ENCODE data around the gene PTCRA. TPM values are rescaled to one million over a fixed set of nuclear protein-coding genes. Genes with fewer than 3 reads are reported as not detected.
A peak's percentile ranks its signal among the peaks of the same experiment; 100 is the strongest.
"Not testable (repeated sequence)": the region's sequence is repeated elsewhere in the genome, so short reads cannot be mapped to it uniquely, and the experiment has no call there.

The PTCRA gene
- not detected in 2 replicates for total RNA-seq
- not detected for polyA plus RNA-seq (2012)

- no peak for DNase-seq (ENCODE audit: low read depth)
Measured at GRCh38 chr6:42915732-42916131, at the start of gene PTCRA. PTCRA (plus strand) TSS chr6:42916053; CDS start chr6:42916070, 17 bp downstream.

DNA sequence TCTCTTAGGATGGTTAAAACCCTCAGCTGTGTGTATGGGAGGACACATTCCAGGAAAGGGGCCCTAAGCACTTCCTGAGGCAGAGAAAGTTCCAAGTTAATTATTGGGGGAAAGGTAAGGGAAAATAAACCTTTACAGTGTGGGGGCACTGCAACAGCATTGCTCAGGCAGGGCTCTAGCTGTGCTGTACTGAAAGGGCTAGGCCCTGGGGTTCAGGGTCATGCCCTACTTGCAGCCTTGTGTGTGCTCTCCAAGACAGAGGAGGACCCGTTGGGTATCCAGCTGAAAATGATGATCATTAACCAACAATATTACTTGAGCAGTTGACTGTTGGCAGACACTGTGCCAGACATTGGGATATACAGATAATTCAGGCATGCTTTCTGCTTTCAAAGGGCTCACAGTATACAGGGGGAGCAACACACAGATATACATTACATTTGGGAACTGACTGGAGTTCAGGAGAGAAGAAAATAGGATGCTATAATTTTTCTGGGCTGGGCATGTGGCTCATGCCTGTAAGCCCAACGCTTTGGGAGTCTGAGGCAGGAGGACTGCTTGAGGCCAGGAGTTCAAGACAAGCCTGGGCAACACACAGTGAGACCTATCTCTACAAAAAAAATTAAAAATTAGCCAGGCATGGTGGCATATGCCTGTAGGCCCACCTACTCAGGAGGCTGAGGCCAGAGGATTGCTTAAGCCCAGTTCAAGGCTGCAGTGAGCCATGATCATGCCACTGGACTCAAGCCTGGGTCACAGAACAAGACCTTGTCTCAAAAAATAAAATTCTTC is 45.5 kb upstream of the PTCRA start:
- DNase-seq (ENCODE audit: low read depth): no peak

DNA sequence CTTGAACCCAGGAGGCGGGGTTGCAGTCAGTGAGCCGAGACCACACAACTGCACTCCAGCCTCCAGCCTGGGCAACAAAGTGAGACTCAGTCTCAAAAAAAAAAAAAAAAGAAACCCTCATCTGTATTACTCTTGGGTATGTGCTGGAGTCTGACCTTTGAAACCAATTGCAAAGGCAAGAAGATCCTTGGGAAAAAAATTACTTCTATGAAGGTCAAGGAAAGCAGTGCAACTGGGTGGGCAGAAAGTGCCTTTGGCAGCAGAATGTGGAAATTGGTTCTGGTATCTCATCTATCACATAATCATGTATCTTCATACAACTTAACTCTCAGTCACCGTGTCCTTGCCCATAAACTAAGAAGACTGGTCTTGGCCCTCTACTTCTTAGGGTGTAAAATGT is 44.1 kb upstream of the PTCRA start:
- DNase-seq (ENCODE audit: low read depth): no peak

DNA sequence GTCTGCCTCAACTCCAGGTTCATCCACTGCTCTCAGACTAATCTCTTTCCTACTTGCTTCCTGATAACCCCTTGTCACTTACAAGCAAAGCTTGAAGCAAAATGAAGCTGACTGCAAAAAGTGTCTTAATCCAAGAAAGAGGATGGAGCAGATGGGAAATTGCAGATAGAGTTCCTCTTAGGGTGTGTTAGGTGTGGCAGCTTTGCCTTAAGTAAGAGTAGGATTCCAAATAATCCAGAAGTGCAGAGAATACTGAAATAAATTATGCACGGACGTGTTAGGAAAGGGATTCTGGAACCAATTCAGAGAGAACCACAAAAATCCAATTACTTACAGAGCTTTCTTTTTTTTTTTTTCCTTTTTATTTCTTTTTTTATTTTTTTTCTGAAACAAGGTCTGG is 42.5 kb upstream of the PTCRA start:
- no peak for DNase-seq (ENCODE audit: low read depth)

DNA sequence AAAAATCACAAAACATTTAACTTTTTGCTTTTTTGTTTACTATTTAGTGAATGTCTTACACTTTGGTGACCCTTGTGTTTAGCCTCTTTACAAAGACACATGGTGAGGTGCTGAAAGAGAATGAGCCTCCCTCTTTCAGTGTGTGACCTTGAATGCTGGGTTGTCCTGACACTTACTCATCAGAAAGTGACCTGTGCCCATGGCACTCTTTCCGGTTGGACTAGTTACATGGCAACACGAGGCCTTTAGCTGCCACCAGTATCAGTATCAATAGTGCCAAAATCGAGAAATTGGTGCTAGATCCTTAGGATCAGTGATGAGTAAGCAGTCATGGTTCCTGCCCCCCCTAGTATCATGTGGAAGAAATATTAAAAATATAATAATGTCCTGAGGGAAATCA is 38.2 kb upstream of the PTCRA start:
- DNase-seq (ENCODE audit: low read depth): no peak

GRCh38 chr6:42879372-42880239 is 36.2 kb upstream of the PTCRA start, which contains the start of gene RPL7L1:
RPL7L1 (plus strand) TSS chr6:42879616; CDS start chr6:42879911, 295 bp downstream.
- peak; percentile 94 for DNase-seq (ENCODE audit: low read depth)

GRCh38 chr6:42880240-42880817 is 35.5 kb upstream of the PTCRA start:
- DNase-seq (ENCODE audit: low read depth): not testable (repeated sequence)

DNA sequence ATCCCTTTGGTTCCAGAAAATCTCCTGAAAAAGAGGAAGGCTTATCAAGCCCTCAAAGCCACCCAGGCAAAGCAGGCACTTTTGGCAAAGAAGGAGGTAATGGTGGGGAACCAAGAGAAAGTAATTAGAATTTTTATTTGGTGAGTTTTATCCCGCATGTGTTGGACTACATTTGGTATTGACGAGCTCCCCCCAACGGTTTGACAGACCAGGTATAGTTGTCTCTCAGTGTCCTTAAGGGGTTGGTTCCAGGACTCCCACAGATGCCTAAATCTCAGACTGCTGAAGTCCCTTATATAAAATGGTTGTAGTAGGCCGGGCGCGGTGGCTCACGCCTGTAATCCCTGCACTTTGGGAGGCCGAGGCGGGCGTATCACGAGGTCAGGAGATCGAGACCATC is 35.0 kb upstream of the PTCRA start:
- not testable (repeated sequence) for DNase-seq (ENCODE audit: low read depth)

DNA sequence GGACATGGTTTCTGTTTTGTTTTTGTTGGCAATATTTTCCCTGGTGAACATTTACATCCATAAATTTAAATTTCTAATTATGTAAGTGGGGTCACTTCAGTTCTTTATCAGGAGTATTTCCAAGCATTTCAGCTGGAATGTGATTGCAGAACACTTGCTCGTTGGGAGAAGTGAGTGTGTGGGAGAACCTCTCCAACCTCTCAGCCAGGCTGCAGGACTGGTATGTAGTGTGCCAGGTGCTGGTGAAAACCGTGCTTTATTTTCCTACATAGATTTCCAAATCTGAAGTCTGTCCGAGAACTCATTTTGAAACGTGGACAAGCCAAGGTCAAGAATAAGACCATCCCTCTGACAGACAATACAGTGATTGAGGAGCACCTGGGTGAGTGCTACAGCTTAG is 30.2 kb upstream of the PTCRA start:
- DNase-seq (ENCODE audit: low read depth): no peak

GRCh38 chr6:42888201-42888600 is 27.7 kb upstream of the PTCRA start:
- not testable (repeated sequence) for DNase-seq (ENCODE audit: low read depth)

DNA sequence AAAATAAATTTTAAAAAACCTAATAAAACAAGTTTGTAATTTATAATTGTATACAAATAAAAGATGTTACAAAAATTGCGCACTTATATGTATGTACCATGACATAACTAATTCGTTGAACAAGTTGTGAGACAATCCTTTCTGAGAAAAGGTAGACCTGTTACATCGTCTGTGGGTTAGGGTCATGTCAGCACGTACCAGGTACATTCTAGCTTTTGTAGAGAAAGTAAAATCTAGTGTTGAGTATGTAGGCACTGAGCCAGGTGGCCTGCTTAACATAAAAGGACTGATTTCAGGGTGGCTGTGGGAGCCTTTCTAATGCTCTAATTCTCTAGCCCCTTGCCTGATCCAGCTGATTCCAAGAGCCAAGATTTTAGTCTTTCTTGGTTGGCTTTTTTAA is 26.0 kb upstream of the PTCRA start:
- DNase-seq (ENCODE audit: low read depth): no peak

DNA sequence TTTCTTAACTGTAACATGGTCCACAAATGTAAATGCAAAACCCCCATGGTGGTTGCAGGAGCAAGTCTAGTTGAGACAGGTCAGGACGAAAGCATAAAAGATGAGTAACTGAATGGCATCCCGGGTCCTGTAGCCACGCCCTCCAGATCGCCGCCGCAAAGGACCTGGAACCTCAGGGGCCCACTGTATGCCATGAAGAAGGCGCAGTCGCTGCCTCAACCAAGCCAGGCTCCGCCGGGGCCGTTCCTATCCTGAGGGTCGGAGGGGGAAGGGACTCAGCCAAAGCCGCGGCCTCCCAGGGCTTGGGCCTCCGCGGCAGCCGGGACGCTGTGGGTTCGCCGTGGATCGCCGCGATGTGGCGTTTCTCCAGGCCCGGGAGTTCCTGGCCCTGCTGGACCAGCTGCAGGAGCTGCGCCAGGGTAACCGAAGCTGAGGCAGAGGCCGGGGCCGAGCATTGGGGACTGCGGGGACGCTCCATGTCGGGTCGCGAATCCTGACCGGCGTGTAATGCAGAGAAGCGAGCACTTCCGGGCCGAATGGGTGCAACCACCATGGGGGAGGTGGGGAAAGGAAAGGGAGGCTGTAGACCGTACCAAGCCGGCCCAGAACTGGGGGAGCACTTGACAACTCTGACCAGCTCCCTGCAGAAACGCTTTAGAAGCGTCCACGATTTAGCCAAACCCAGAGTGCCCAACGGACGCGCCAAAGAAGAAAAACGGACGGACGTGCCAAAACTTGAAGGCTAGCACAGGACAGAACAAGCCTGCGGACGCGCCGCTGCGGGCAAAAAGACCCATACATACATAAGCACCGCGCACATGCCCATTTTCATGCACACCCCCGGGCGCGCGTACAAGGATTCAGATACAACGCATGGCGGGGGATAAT is 25.3 kb upstream of the PTCRA start:
- peak; percentile 98 for DNase-seq (ENCODE audit: low read depth)

GRCh38 chr6:42891199-42891722 is 24.6 kb upstream of the PTCRA start:
- no peak for DNase-seq (ENCODE audit: low read depth)

DNA sequence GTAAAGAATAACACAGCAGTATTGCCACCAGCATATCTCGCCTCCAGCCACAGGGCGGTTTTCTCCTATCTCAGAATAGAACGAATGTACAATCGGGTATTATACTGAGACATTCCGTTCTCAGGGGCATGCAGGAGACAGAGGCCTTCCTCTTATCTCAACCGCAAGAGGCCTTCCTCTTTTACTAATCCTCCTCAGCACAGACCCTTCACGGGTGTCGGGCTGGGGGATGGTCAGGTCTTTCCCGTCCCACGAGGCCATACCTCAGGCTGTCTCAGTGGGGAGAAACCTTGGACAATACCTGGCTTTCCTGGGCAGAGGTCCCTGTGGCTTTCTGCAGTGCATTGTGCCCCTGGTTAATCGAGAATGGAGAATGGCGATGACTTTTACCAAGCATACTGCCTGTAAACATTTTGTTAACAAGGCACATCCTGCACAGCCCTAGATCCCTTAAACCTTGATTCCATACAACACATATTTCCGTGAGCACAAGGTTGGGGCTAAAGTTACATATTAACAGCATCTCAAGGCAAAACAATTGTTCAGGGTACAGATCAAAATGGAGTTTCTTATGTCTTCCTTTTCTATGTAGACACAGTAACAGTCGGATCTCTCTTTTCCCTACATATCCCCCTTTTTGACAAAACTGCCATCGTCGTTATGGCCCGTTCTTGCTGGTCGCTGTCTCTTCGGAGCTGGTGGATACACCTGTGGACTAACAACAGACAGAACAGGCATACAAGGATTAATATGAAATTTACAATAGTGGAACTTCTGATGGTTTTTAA is 21.6 kb upstream of the PTCRA start:
- not testable (repeated sequence) for DNase-seq (ENCODE audit: low read depth)

- DNase-seq (ENCODE audit: low read depth): no peak
Measured at GRCh38 chr6:42896178-42896719, 19.6 kb upstream of the PTCRA start.

- DNase-seq (ENCODE audit: low read depth): peak; percentile 74
Measured at GRCh38 chr6:42898891-42899361, 16.9 kb upstream of the PTCRA start.

DNA sequence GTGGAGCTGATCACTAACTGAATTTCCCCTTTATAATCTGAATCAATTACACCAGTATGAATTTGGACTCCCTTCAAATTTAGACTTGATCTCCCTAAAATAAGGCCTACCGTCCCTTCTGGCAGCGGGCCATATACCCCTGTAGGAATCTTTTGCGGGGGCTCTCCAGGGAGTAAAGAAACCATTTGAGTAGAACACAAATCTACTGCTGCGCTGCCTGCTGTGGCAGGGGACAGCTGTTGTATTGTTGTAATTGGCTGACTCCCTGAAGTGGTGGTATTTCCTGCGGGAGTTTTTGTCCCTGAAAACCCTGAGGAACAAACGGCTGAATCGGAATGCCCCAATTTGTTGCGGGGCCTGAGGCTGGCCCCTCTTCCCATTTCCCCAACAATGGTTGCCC is 16.0 kb upstream of the PTCRA start:
- peak; percentile 51 for DNase-seq (ENCODE audit: low read depth)

GRCh38 chr6:42901538-42901957 is 14.3 kb upstream of the PTCRA start:
- DNase-seq (ENCODE audit: low read depth): peak; percentile 90

Data from myocyte (in vitro differentiated cells).